IMR-90 (cell line): ENCODE measurements around the gene AURKA. TPM values are rescaled to one million over a fixed set of nuclear protein-coding genes. Genes with fewer than 3 reads are reported as not detected.

Experiments
- ATAC-seq: fragments of 200-7000 bp; cut with Tn5 transposase; 2 replicates; pipeline ENCODE4 v1.9.1; 2020; ENCODE audit warnings: low read depth, mild to moderate bottlenecking, moderate library complexity
- BruUV-seq: library from RNA; stranded (reverse); fragments of 400-500 nt; replicated peaks from 2 replicates; lab custom pipeline; 2021; lab: Mats Ljungman, UMichigan
- CTCF ChIA-PET: fragments of 300-600 bp; formaldehyde crosslinking; extraction: SDS; loops from one replicate; lab custom pipeline; 2021; ENCODE audit warnings: antibody characterized with exemption; lab: Yijun Ruan, JAX
- POLR2A ChIA-PET: fragments of 300-600 bp; sonication (Branson Sonifier 250); formaldehyde crosslinking; loops from one replicate; lab custom pipeline; 2022; ENCODE audit warnings: antibody characterized with exemption; ENCODE audit not compliant: unreplicated experiment; lab: Charles Lee
- DNase-seq: peaks from one replicate; pipeline ENCODE4 v3.0.0; 2013
- H2AFZ ChIP-seq: replicated peaks from 2 replicates; pipeline ENCODE3; 2013; ENCODE audit warnings: low read length, mild to moderate bottlenecking; ENCODE audit not compliant: poor library complexity
- H2AK5ac ChIP-seq: 2 replicates; pipeline ENCODE4 v1.6.1; 2013; ENCODE audit warnings: low read depth, low read length, inconsistent platforms
- H2AK9ac ChIP-seq: replicated peaks from 2 replicates; pipeline ENCODE3; 2013; ENCODE audit warnings: mild to moderate bottlenecking, low read depth, low read length, moderate library complexity; ENCODE audit not compliant: poor library complexity
- H2BK120ac ChIP-seq: 2 replicates; pipeline ENCODE4 v1.6.1; 2013; ENCODE audit warnings: low read depth, low read length, inconsistent platforms
- H2BK15ac ChIP-seq: 3 replicates; pipeline ENCODE4 v1.6.1; 2013; ENCODE audit warnings: low read depth, low read length, inconsistent platforms
- H2BK20ac ChIP-seq: 2 replicates; pipeline ENCODE4 v1.6.1; 2013; ENCODE audit warnings: low read depth, mild to moderate bottlenecking, inconsistent platforms, low read length, moderate library complexity
- H2BK5ac ChIP-seq: 2 replicates; pipeline ENCODE4 v1.6.1; 2013; ENCODE audit warnings: mild to moderate bottlenecking, low read depth, low read length, inconsistent platforms; ENCODE audit not compliant: poor library complexity, severe bottlenecking
- H3K14ac ChIP-seq: replicated peaks from 2 replicates; pipeline ENCODE4 v1.6.1; 2013; ENCODE audit warnings: low read depth, low read length, inconsistent platforms
- H3K18ac ChIP-seq: 2 replicates; pipeline ENCODE4 v1.6.1; 2013; ENCODE audit warnings: low read depth, low read length, control low read depth
- H3K23ac ChIP-seq: 2 replicates; pipeline ENCODE4 v1.6.1; 2013; ENCODE audit warnings: low read depth, low read length, inconsistent platforms
- H3K27ac ChIP-seq: 2 replicates; pipeline ENCODE4 v1.5.1; 2013; ENCODE audit warnings: mild to moderate bottlenecking, control low read depth, low read length; ENCODE audit not compliant: insufficient read depth
- H3K27me3 ChIP-seq: 2 replicates; pipeline ENCODE4 v1.6.1; 2013; ENCODE audit warnings: low read length; ENCODE audit not compliant: control insufficient read depth, insufficient read depth
- H3K36me3 ChIP-seq: 2 replicates; pipeline ENCODE4 v1.6.1; 2013; ENCODE audit warnings: low read length, mixed read lengths; ENCODE audit not compliant: control insufficient read depth, insufficient read depth
- H3K4ac ChIP-seq: 2 replicates; pipeline ENCODE4 v1.6.1; 2013; ENCODE audit warnings: low read depth, low read length, inconsistent platforms
- H3K4me1 ChIP-seq: 2 replicates; pipeline ENCODE4 v1.6.1; 2013; ENCODE audit warnings: low read length, mixed read lengths; ENCODE audit not compliant: control insufficient read depth, insufficient read depth
- H3K4me2 ChIP-seq: 2 replicates; pipeline ENCODE4 v1.6.1; 2013; ENCODE audit warnings: low read depth, mild to moderate bottlenecking, control low read depth, low read length, moderate library complexity
- H3K4me3 ChIP-seq: 2 replicates; pipeline ENCODE4 v1.5.1; 2013; ENCODE audit warnings: low read depth, mild to moderate bottlenecking, control low read depth, low read length, moderate library complexity; ENCODE audit not compliant: insufficient read depth
- H3K56ac ChIP-seq: 2 replicates; pipeline ENCODE4 v1.6.1; 2013; ENCODE audit warnings: low read length, inconsistent platforms; ENCODE audit not compliant: insufficient read depth; ENCODE audit errors: extremely low read depth
- H3K79me1 ChIP-seq, 2 experiments: 2 replicates each; pipeline ENCODE4 v1.6.1; 2013; ENCODE audit warnings: low read length in 2 of 2, inconsistent platforms in 1 of 2, low read depth in 1 of 2
- H3K9ac ChIP-seq: 2 replicates; pipeline ENCODE4 v1.6.1; 2013; ENCODE audit warnings: low read depth, low read length, control low read depth
- H3K9me1 ChIP-seq: 2 replicates; pipeline ENCODE4 v1.6.1; 2013; ENCODE audit warnings: low read length, inconsistent platforms; ENCODE audit not compliant: insufficient read depth
- H3K9me3 ChIP-seq: 2 replicates; pipeline ENCODE4 v1.6.1; 2013; ENCODE audit warnings: low read length; ENCODE audit not compliant: control insufficient read depth, insufficient read depth
- H4K20me1 ChIP-seq: 2 replicates; pipeline ENCODE4 v1.6.1; 2013; ENCODE audit warnings: low read length, inconsistent platforms; ENCODE audit not compliant: insufficient read depth
- H4K5ac ChIP-seq: 2 replicates; pipeline ENCODE4 v1.6.1; 2013; ENCODE audit warnings: mild to moderate bottlenecking, low read depth, low read length, control low read depth
- H4K8ac ChIP-seq, 2 experiments: 2 replicates each; pipeline ENCODE4 v1.6.1; 2013; ENCODE audit warnings: low read depth in 2 of 2, low read length in 2 of 2, control low read depth in 1 of 2, inconsistent platforms in 1 of 2
- H4K91ac ChIP-seq: 2 replicates; pipeline ENCODE4 v1.6.1; 2013; ENCODE audit warnings: low read depth, low read length, inconsistent platforms; ENCODE audit not compliant: insufficient read depth
- BHLHE40 ChIP-seq: fragments of 150-350 bp; IDR thresholded peaks from 2 replicates; pipeline ENCODE4 v1.6.1; 2016; ENCODE audit warnings: mild to moderate bottlenecking, low read depth, low read length
- CEBPB ChIP-seq: IDR thresholded peaks from 2 replicates; pipeline ENCODE4 v1.6.1; 2012; ENCODE audit warnings: low read depth, low read length, improper control_type of control experiment
- CHD1 ChIP-seq: IDR thresholded peaks from 2 replicates; pipeline ENCODE4 v1.6.1; 2012; ENCODE audit warnings: low read depth, low read length, improper control_type of control experiment
- CTCF ChIP-seq: conservative IDR thresholded peaks from 2 replicates; pipeline ENCODE4 v1.5.1; 2012; ENCODE audit warnings: mild to moderate bottlenecking, low read depth, low read length, improper control_type of control experiment
- ELK1 ChIP-seq: fragments of 150-350 bp; IDR thresholded peaks from 2 replicates; pipeline ENCODE4 v1.6.1; 2016; ENCODE audit warnings: low read depth, mild to moderate bottlenecking, low read length, moderate library complexity, borderline replicate concordance
- FOS ChIP-seq: fragments of 150-350 bp; IDR thresholded peaks from 2 replicates; pipeline ENCODE4 v1.6.1; 2016; ENCODE audit warnings: low read depth, low read length
- MAFK ChIP-seq: IDR thresholded peaks from 2 replicates; pipeline ENCODE4 v1.6.1; 2012; ENCODE audit warnings: low read depth, low read length, improper control_type of control experiment
- MAZ ChIP-seq: IDR thresholded peaks from 2 replicates; pipeline ENCODE4 v1.6.1; 2012; ENCODE audit warnings: low read depth, mild to moderate bottlenecking, low read length, improper control_type of control experiment, moderate library complexity, borderline replicate concordance
- MXI1 ChIP-seq: IDR thresholded peaks from 2 replicates; pipeline ENCODE4 v1.6.1; 2012; ENCODE audit warnings: low read depth, mild to moderate bottlenecking, low read length, moderate library complexity, borderline replicate concordance
- NFE2L2 ChIP-seq: fragments of 150-350 bp; IDR thresholded peaks from 2 replicates; pipeline ENCODE4 v1.6.1; 2016; ENCODE audit warnings: low read depth, mild to moderate bottlenecking, low read length
- POLR2A ChIP-seq: IDR thresholded peaks from 2 replicates; pipeline ENCODE4 v1.6.1; 2012; ENCODE audit warnings: mild to moderate bottlenecking, low read depth, low read length
- RAD21 ChIP-seq: IDR thresholded peaks from 2 replicates; pipeline ENCODE4 v1.6.1; 2012; ENCODE audit warnings: low read length, improper control_type of control experiment
- RCOR1 ChIP-seq: IDR thresholded peaks from 2 replicates; pipeline ENCODE4 v1.6.1; 2012; ENCODE audit warnings: mild to moderate bottlenecking, low read length, improper control_type of control experiment; ENCODE audit not compliant: insufficient replicate concordance
- RFX5 ChIP-seq: IDR thresholded peaks from 2 replicates; pipeline ENCODE4 v1.8.0; 2012; ENCODE audit warnings: low read depth, mild to moderate bottlenecking, low read length, moderate library complexity
- SMC3 ChIP-seq: fragments of 150-350 bp; IDR thresholded peaks from 2 replicates; pipeline ENCODE4 v1.6.1; 2016; ENCODE audit warnings: low read depth, mild to moderate bottlenecking, antibody characterized with exemption, low read length, moderate library complexity
- USF2 ChIP-seq: fragments of 150-350 bp; IDR thresholded peaks from 2 replicates; pipeline ENCODE4 v1.6.1; 2017; ENCODE audit warnings: mild to moderate bottlenecking, antibody characterized with exemption, low read length, low read depth
- WGBS, 2 experiments: methylation state at CpG; one replicate each; pipeline versions ENCODE4 v1.1.5 to v1.1.7; 2013; ENCODE audit warnings: missing lambda C conversion rate in 2 of 2; ENCODE audit not compliant: insufficient read length in 1 of 2; ENCODE audit errors: extremely low coverage in 2 of 2; 5-methylcytosine and 5-hydroxymethylcytosine counted together
- dilution Hi-C: fragments of 300-500 bp; cut with HindIII; formaldehyde crosslinking; loops from one replicate; pipeline ENCODE4 v1.14.3; 2018; ENCODE audit warnings: low sequenced_read_pairs; ENCODE audit not compliant: unreplicated experiment
- in situ Hi-C: fragments of 300-500 bp; cut with MboI; formaldehyde crosslinking; loops from 3 replicates; pipeline ENCODE4 v1.14.3; 2019; ENCODE audit warnings: low sequenced_read_pairs, inconsistent platforms, mixed read lengths
- intact Hi-C: fragments of 100-400 bp; cut with micrococcal nuclease; formaldehyde crosslinking; loops from 2 replicates; pipeline ENCODE4 v1.10.0; 2022
- polyA plus RNA-seq, 3 experiments: library from polyadenylated mRNA; depleted of rRNA; stranded (reverse); fragments of >200 nt; gene quantifications; 2 replicates each; pipeline ENCODE4 v1.2.3, GENCODE V29; 2012; ENCODE audit warnings: low replicate concordance in 1 of 3
- total RNA-seq: library from RNA; depleted of rRNA; stranded (reverse); fragments of >200 nt; gene quantifications from 2 replicates; pipeline ENCODE4 v1.2.3, GENCODE V29; 2012

Gene AURKA
- total and polyA plus RNA-seq, 2 of the 4 experiments (the other 2 are of a cell fraction) = 68.0 to 83.3 TPM

GRCh38 chr20:56348746-56349145, 43.3 kb downstream of the AURKA start:
- in situ Hi-C loops = loop anchor here (10.0 kb wide), 1 partner anchor 1664 kb away; no protein-coding TSS in a partner anchor
- Histone ChIP-seq H3K18ac (no peak overlapping the region), H3K27me3 (peaks cover 18% of the 10 kb centered on the region), H3K4me3 (no peak overlapping the region), H2BK15ac (no peak overlapping the region), H4K5ac (no peak overlapping the region), H3K23ac (no peak overlapping the region), H3K4me1 (peaks cover 2% of the 10 kb centered on the region; the same call in 1 of the 2 replicates), H3K56ac (no peak overlapping the region), H3K14ac (no peak overlapping the region), H3K79me1 (no peaks in the 10 kb centered on the region), H3K9me1 (no peaks in the 10 kb centered on the region), H2AK5ac (no peak overlapping the region), H4K91ac (no peak overlapping the region), H2AK9ac (no peak overlapping the region), H3K27ac (no peak overlapping the region), H3K4ac (no peak overlapping the region), H3K36me3 (no peaks in the 10 kb centered on the region), H2BK120ac (no peak overlapping the region), H3K9ac (no peak overlapping the region), H4K8ac (no peak overlapping the region), H4K20me1 (no peaks in the 10 kb centered on the region), H2BK5ac (no peak overlapping the region), H3K9me3 (no peaks in the 10 kb centered on the region), H3K4me2 (no peak overlapping the region), H2BK20ac (no peak overlapping the region), H2AFZ (no peak overlapping the region)
- ATAC-seq (no peak), DNase-seq (no peak)
- intact Hi-C loops = loop anchor here (5.0 to 10.0 kb wide), 2 partner anchors 101 to 1694 kb away; partner anchors contain the start of gene MC3R
- ChIA-PET CTCF (interaction anchor here (0.7 kb wide), 1 partner anchor 146 kb away, joined by 5 read pairs; no protein-coding TSS in a partner anchor), POLR2A (no interaction called here)
- no peak for TF ChIP-seq ELK1
- no peak for TF ChIP-seq MXI1
- no peak for TF ChIP-seq USF2
- TF ChIP-seq CHD1 = no peak
- TF ChIP-seq CTCF = no peak
- no peak for TF ChIP-seq NFE2L2
- no peak for TF ChIP-seq RCOR1
- no peak for TF ChIP-seq BHLHE40
- no peak for TF ChIP-seq MAZ
- no peak for TF ChIP-seq FOS
- no peak for TF ChIP-seq MAFK
- TF ChIP-seq SMC3 = no peak
- no peak for TF ChIP-seq RFX5
- TF ChIP-seq CEBPB = no peak
- TF ChIP-seq RAD21 = no peak
- no peak for TF ChIP-seq POLR2A
- dilution Hi-C loops = no loop called here
- 0% methylated on average over 2 of the region's 3 CpGs; no CpG with 5 or more reads in 1 of the 2 experiments for WGBS, 2 experiments
- no TSS peak for BruUV-seq
